ENCODE measurements around the gene HOXA13. TPM values are rescaled to one million over a fixed set of nuclear protein-coding genes. Genes with fewer than 3 reads are reported as not detected.

The HOXA13 gene
- total RNA-seq, 4 donors from 2014 or later: 0.12 TPM; not detected in 3

DNA sequence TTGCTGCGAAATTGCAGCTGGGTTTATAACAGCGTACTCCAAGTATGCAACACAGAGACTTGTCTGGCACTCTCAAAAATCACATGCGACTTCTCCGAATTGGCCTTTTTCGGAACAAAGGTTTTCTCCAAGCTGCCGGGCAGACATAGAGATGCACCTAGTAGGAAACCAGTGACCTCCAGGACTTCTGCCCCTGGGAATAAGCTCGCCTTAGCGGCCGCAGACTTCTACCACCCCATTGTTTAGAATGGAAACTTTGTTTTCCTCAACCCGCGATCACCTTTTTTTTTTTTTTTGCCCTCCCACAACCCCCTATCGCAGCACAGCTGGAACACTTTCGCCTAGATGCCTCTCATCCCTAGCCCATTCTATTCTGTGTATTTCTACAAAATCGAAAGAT, 20.9 kb downstream of the HOXA13 start:
- Histone ChIP-seq H3K36me3 (no peaks in the 10 kb centered on the region), H3K27ac (no peak overlapping the region), H3K4me3 (no peak overlapping the region), H3K27me3 (peaks cover 100% of the 10 kb centered on the region), H3K9me3 (no peaks in the 10 kb centered on the region), H3K4me1 (peaks cover 0 to 31% (median 7%) of the 10 kb centered on the region in 3 donors)
- WGBS, 2 donors (ENCODE audit: low coverage in 1 of 2): 45 to 79% methylated on average over 3 to 14 of the region's 14 CpGs
- ATAC-seq: no peak
- TF ChIP-seq EP300 (IDR thresholded peaks at IDR 0.05): no peak
- TF ChIP-seq POLR2AphosphoS5 (IDR thresholded peaks at IDR 0.05): no peak
- TF ChIP-seq POLR2A (IDR thresholded peaks at IDR 0.05): no peak
- TF ChIP-seq, protein P1, sequence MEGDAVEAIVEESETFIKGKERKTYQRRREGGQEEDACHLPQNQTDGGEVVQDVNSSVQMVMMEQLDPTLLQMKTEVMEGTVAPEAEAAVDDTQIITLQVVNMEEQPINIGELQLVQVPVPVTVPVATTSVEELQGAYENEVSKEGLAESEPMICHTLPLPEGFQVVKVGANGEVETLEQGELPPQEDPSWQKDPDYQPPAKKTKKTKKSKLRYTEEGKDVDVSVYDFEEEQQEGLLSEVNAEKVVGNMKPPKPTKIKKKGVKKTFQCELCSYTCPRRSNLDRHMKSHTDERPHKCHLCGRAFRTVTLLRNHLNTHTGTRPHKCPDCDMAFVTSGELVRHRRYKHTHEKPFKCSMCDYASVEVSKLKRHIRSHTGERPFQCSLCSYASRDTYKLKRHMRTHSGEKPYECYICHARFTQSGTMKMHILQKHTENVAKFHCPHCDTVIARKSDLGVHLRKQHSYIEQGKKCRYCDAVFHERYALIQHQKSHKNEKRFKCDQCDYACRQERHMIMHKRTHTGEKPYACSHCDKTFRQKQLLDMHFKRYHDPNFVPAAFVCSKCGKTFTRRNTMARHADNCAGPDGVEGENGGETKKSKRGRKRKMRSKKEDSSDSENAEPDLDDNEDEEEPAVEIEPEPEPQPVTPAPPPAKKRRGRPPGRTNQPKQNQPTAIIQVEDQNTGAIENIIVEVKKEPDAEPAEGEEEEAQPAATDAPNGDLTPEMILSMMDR (IDR thresholded peaks at IDR 0.05): no peak

DNA sequence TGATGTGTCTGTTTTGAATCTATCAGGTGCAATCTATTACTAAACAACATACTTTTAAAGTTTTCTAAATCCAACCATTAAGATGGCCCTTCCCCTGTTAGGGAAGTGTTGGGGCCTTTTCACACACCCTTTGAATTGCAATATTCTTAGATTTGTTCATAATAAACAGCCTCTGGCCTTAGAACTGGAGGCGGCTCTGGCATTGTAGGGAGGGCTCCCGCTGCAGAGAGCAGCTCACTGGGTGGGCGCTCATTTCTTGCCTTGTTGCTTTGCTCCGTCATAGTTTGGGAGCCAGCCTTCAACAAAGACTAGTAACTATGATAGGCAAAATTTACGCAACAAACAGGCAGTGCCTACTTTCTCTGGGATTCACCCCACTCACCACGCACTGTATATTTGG, 21.5 kb downstream of the HOXA13 start:
- no peak for TF ChIP-seq EP300 (IDR thresholded peaks at IDR 0.05)
- TF ChIP-seq POLR2A (IDR thresholded peaks at IDR 0.05): no peak
- TF ChIP-seq, protein P1 (IDR thresholded peaks at IDR 0.05): no peak
- no peak for TF ChIP-seq POLR2AphosphoS5 (IDR thresholded peaks at IDR 0.05)
- Histone ChIP-seq H3K4me3 (no peak overlapping the region), H3K4me1 (peaks cover 0 to 31% (median 11%) of the 10 kb centered on the region in 3 donors), H3K27ac (no peak overlapping the region), H3K9me3 (no peaks in the 10 kb centered on the region), H3K36me3 (no peaks in the 10 kb centered on the region), H3K27me3 (peaks cover 100% of the 10 kb centered on the region)
- 76 to 100% methylated on average over 1 to 3 of the region's 6 CpGs for WGBS, 2 donors (ENCODE audit: low coverage in 1 of 2)
- ATAC-seq: no peak

DNA sequence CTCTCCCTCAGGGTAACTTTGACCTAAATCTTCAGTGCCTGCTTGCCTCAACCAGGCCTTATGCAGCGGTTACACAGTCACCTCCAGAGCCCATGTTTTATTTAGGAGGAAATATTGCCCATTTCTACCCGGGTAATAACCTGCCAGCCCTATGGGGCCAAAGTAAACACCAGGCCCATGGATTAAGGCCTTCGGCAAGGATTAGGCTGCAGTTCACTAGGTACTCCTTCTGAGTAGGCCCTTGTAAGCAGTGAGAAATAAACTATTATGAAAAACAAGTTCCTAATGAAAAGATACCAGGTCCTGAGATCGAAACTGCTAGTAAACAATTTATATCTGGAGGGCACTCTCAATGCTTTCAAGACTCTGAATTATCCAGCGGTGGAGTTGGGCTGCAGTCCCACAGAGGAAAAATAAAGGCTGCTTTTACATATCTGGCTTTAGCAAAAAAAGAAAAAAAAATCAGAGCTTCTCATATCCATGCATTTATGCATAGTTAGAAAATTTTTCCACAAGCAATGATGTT, 22.0 kb downstream of the HOXA13 start:
- ATAC-seq: no peak
- Histone ChIP-seq H3K27me3 (peaks cover 100% of the 10 kb centered on the region), H3K36me3 (no peaks in the 10 kb centered on the region), H3K4me3 (no peak overlapping the region), H3K27ac (no peak overlapping the region), H3K9me3 (no peaks in the 10 kb centered on the region), H3K4me1 (peaks cover 0 to 31% (median 16%) of the 10 kb centered on the region in 3 donors)
- TF ChIP-seq, protein P1 (IDR thresholded peaks at IDR 0.05): no peak
- TF ChIP-seq POLR2A (IDR thresholded peaks at IDR 0.05) (no peak), EP300 (IDR thresholded peaks at IDR 0.05) (no peak), POLR2AphosphoS5 (IDR thresholded peaks at IDR 0.05) (no peak)
- 92 to 100% methylated on average over 4 to 5 of the region's 5 CpGs for WGBS, 2 donors (ENCODE audit: low coverage in 1 of 2)

GRCh38 chr7:27176962-27177794, 22.7 kb downstream of the HOXA13 start:
- TF ChIP-seq, protein P1 (IDR thresholded peaks at IDR 0.05): no peak
- no peak for TF ChIP-seq POLR2AphosphoS5 (IDR thresholded peaks at IDR 0.05)
- no peak for TF ChIP-seq EP300 (IDR thresholded peaks at IDR 0.05)
- no peak for TF ChIP-seq POLR2A (IDR thresholded peaks at IDR 0.05)
- Histone ChIP-seq H3K27me3 (peaks cover 100% of the 10 kb centered on the region), H3K4me1 (peaks cover 0 to 36% (median 18%) of the 10 kb centered on the region in 3 donors), H3K36me3 (no peaks in the 10 kb centered on the region), H3K9me3 (no peaks in the 10 kb centered on the region), H3K4me3 (no peak overlapping the region), H3K27ac (no peak overlapping the region)
- WGBS, 2 donors (ENCODE audit: low coverage in 1 of 2): 82 to 85% methylated on average over 10 to 15 of the region's 22 CpGs
- no peak for ATAC-seq

GRCh38 chr7:27176524-27176845, 23.4 kb downstream of the HOXA13 start:
- H3K9me3 ChIP-seq: no peaks in the 10 kb centered on the region
- ATAC-seq: no peak
- no peak for TF ChIP-seq EP300 (IDR thresholded peaks at IDR 0.05)
- TF ChIP-seq POLR2AphosphoS5 (IDR thresholded peaks at IDR 0.05): no peak
- TF ChIP-seq POLR2A (IDR thresholded peaks at IDR 0.05): no peak
- TF ChIP-seq, protein P1 (IDR thresholded peaks at IDR 0.05): no peak
- 80 to 100% methylated on average over 1 of the region's 3 CpGs for WGBS, 2 donors (ENCODE audit: low coverage in 1 of 2)
- H3K36me3 ChIP-seq: no peaks in the 10 kb centered on the region
- no peak overlapping the region for H3K4me3 ChIP-seq
- no peak overlapping the region for H3K27ac ChIP-seq
- peaks cover 100% of the 10 kb centered on the region for H3K27me3 ChIP-seq
- H3K4me1 ChIP-seq: peaks cover 0 to 36% (median 18%) of the 10 kb centered on the region in 3 donors
